Memory B cell (primary cell): ENCODE measurements around the gene PLXNA1.
A peak's percentile ranks its signal among the peaks of the same experiment; 100 is the strongest.

Experiments
- ATAC-seq: fragments of 150-1000 bp; cut with Tn5 transposase; 2 replicates; pipeline ENCODE4 v1.10.0; 2021; ENCODE audit warnings: low read depth, mild to moderate bottlenecking, moderate library complexity
- DNase-seq, 2 donors: peaks; one replicate each; pipeline ENCODE4 v3.0.0; 2022; ENCODE audit warnings: low spot score in 2 of 2
- H3K27ac Mint-ChIP-seq: one replicate; pipeline ENCODE4 v1.8.0; 2022; ENCODE audit warnings: mild to moderate bottlenecking, moderate library complexity, mixed read lengths
- H3K27me3 Mint-ChIP-seq: one replicate; pipeline ENCODE4 v1.8.0; 2022; ENCODE audit warnings: mixed read lengths
- H3K36me3 Mint-ChIP-seq: one replicate; pipeline ENCODE4 v1.8.0; 2022; ENCODE audit warnings: mild to moderate bottlenecking, mixed read lengths
- H3K4me1 Mint-ChIP-seq: one replicate; pipeline ENCODE4 v1.8.0; 2022; ENCODE audit warnings: mixed read lengths
- H3K4me3 Mint-ChIP-seq: one replicate; pipeline ENCODE4 v1.8.0; 2022; ENCODE audit warnings: mild to moderate bottlenecking, moderate library complexity, mixed read lengths
- H3K9me3 Mint-ChIP-seq: one replicate; pipeline ENCODE4 v1.8.0; 2022; ENCODE audit warnings: mixed read lengths

Gene PLXNA1

DNA sequence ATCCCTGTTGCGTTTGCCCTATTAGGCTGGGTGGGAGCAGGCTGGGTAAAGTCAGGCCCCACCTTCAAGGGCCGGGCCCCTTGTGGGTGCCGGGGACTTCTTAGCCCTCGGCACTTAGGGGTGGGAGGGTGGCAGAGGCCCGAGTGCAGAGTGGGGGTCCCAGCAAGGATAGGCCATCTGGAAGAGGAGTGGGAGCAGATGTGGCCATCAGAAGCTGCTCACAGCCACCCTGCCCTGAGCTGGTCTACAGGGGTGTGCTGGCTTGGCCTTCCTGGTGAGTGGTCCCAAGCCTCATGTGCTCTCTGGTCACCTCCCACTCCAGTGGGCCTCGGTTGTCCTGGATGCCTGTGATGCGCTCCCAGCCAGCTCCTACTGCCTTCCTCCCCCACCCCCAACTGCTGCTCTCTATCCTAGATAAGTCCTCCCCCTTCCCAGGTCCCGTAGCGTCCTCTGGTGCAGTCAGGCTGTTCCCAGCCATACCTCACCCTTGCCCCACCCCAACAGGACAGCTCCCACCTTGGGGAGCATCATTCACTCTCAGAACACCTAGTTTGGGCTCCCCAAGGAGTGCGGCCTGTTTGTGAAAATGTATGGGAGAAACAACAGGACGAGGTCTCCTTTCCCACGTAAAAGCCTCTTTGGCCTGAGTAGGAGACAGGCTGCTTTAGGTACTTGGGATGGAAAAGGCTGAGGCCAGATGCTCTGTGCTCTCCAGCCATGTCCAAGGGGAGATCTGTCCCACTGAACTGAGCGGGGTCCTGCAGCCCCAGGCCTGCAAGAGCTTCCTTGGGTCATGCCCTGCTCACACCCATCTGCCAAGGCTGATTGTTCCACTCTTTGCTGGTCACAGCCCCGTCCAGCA is 24.9 kb upstream of the PLXNA1 start:
- Mint-ChIP-seq H3K4me3 (no peak overlapping the region), H3K27me3 (no peaks in the 10 kb centered on the region), H3K9me3 (no peaks in the 10 kb centered on the region), H3K27ac (no peak overlapping the region), H3K36me3 (peaks cover 19% of the 10 kb centered on the region), H3K4me1 (peaks cover 9% of the 10 kb centered on the region)
- ATAC-seq (no peak), DNase-seq (no peak)

DNA sequence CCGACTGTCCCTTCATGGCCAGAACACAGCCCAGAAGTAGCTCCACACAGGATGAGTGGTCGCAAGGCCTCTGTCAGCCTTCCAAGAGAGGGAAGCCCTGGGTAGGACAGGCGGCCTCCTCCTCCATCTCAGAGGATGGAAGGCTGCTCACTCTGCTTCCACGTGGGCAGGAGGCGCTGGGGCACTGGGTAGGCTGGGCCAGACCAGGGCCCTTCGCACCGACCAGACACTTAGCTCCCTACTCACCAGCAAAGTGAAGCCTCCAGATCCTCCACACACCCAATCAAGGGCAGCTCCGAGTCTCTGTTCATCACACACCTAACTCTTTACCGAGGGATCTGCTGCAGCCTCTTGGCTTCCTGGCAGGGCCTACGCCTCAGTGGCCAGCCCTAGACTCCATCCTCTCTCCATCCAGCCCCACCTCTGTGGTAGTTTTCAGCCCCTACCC is 24.3 kb upstream of the PLXNA1 start:
- Mint-ChIP-seq H3K27me3 (no peaks in the 10 kb centered on the region), H3K36me3 (peaks cover 19% of the 10 kb centered on the region)

DNA sequence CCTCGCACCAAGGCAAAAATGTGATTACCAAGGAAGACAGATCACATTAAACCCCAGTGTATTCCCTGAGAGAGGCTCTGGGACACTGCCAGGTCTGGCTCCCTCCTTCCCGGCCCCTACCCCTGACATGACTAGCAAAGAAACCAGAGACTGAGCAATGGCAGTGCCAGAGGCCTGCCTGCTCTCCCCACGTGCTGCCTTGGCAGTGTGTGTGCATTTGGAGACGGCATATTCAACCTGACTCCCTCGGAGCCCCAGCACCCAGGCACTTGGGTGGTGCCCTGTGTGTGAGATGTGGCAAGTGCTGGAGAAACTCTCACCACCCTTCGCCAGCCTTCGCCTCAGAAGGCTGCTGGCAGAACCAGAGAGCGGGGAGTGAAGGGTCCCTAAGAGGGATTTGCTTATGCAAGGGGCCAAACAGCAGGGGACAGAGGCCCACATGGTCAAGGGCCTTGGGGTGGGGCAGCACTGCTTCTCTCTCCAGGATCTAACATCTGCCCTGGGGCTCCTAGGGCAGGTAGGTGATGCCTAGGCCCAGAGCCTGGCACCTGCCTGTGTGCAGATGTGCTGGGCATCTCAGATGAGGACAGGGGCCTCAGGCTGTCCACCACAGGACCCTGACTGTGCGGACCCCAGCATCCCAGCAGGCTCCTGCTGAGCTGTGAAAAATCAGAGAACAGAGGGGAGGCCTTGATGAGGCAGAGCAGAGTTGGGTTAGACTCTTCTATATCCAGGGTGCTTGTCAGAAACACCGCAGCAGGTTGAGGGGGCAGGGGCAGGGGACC is 23.6 kb upstream of the PLXNA1 start:
- ATAC-seq, result no peak
- Mint-ChIP-seq H3K9me3 (no peaks in the 10 kb centered on the region), H3K36me3 (peaks cover 19% of the 10 kb centered on the region), H3K4me3 (no peak overlapping the region), H3K27ac (no peak overlapping the region), H3K4me1 (peaks cover 6% of the 10 kb centered on the region), H3K27me3 (no peaks in the 10 kb centered on the region)
- no peak for DNase-seq

More for the DNA sequence above, 24.3 kb upstream of the PLXNA1 start:
- no peak overlapping the region for H3K27ac Mint-ChIP-seq
- DNase-seq, result no peak
- no peaks in the 10 kb centered on the region for H3K9me3 Mint-ChIP-seq
- peaks cover 9% of the 10 kb centered on the region for H3K4me1 Mint-ChIP-seq
- no peak overlapping the region for H3K4me3 Mint-ChIP-seq
- ATAC-seq, result no peak

DNA sequence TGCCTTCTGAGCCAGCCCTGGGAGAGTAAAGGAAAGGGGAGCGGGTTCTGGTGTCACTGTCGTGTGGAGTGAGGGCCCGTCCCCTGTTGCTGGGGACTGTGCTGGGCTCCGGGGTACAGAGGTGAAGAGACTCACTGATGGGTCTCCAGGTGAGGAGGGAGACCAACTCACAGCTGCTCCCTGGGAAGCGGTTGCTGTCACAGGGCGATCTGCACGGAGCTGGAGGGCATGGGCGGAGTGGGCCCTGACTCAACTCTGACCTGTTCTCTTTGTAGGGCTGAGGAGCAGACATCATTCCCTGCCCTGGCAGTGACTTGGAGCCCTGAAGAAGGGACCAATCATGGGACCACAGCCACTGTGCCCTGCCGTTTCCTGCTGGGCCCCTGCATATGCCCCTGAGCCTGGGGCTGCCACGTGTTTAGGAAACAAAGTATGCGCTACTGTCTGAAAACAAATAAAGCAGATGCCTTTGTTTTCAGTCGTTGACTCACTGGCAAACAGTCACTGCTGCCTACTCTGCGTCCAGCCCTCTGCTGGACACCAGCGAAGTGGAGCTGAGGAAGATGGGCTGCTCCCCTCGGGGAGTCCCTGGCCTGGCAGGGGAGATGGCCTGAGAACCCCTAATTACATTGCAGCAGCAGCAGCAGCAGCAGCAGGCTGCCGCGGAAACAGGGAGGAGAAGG is 22.9 kb upstream of the PLXNA1 start:
- no peak for ATAC-seq

DNA sequence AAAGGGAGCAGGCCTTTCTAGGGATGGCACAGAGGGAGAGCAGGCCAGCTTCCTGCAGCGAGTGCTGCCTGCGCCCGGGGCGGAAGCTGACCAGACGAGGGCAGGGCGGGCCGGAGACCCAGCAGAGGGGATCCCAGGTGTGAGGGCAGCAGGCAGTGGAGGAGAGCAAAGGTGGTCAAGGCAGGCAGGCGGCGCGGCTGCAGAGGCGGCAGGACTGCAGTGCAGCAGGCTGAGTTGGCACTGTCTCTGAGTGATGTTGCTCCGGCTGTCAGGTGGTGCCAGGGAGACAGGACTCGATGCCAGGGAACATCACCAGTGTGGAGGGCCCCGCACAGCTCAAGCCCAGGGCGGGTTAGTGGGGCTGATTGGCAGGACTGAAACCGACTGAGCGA is 22.3 kb upstream of the PLXNA1 start:
- DNase-seq (no peak), ATAC-seq (no peak)
- Mint-ChIP-seq H3K9me3 (no peaks in the 10 kb centered on the region), H3K36me3 (peaks cover 19% of the 10 kb centered on the region), H3K27me3 (peaks cover 1% of the 10 kb centered on the region), H3K27ac (no peak overlapping the region), H3K4me1 (peaks cover 3% of the 10 kb centered on the region), H3K4me3 (no peak overlapping the region)

More for the DNA sequence above, 22.9 kb upstream of the PLXNA1 start:
- Mint-ChIP-seq H3K27ac (no peak overlapping the region), H3K36me3 (peaks cover 19% of the 10 kb centered on the region), H3K27me3 (peaks cover 1% of the 10 kb centered on the region), H3K4me3 (no peak overlapping the region), H3K4me1 (peaks cover 3% of the 10 kb centered on the region), H3K9me3 (no peaks in the 10 kb centered on the region)
- no peak for DNase-seq

DNA sequence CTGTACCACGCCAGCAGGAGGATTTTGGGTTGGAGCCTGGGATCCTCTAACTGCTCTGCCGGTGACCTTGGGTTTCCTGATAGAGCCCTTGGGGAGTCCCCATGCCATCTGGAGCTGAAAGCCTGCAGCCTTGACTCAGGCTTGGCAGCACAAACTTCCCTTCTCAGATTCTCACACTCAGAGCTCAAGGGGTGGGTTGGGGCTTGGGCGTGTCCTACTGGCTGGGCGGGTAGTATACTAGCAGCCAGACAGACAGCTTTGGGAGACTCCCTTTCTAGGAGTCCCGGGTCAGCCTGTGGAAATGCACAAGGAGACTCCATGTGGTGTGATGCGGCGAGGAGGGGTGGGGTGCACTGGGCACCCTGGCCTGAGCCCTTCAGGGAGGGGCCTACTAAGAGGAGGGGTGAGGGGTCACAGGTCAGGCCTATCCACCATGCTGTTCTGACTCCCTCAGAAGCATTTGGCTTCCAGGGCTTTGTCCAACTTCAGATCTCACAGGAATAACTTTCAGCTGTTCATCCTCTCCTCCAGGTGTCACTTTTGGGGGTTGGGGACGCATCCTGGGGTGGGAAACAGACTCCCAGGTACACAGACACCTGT is 21.6 kb upstream of the PLXNA1 start:
- Mint-ChIP-seq H3K9me3 (no peaks in the 10 kb centered on the region), H3K4me3 (no peak overlapping the region), H3K27ac (no peak overlapping the region), H3K36me3 (peaks cover 19% of the 10 kb centered on the region), H3K27me3 (peaks cover 3% of the 10 kb centered on the region), H3K4me1 (peaks cover 3% of the 10 kb centered on the region)
- DNase-seq (no peak), ATAC-seq (peak; percentile 34)

DNA sequence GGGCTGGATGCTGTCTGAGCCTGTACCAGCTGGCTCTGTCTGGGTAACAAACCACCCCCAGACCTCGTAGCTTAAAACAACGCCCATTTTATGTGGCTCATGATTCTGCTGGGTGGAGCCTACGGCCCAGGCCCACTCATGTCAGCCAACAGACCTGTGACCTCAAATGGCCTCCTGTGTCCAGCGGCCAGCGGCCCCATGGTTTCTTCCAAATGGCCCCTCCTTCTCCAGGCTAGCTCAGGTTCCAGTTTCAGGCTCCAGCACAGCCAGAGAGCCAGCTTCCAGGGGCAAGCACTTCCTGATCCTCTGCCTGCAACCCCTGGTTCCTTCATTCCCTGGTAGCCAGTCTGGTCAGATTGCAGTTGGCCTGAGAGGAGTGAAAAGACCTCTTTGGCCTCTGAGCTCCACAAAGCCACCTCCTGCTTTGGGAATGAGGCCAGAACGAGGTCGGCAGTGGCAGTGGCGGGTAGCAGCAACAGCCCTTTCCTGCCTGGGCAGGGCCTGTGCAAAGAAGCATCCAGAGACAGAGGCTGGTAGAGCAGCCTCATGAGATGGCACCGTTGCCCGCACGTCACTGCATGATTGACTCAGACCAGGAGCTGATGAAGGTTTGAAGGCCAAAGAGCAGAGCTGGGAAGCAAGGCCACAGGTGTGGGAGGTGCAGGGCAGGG is 21.0 kb upstream of the PLXNA1 start:
- peaks cover 3% of the 10 kb centered on the region for H3K4me1 Mint-ChIP-seq
- H3K4me3 Mint-ChIP-seq, result no peak overlapping the region
- ATAC-seq (no peak), DNase-seq (no peak)
- H3K27me3 Mint-ChIP-seq, result peaks cover 3% of the 10 kb centered on the region
- no peaks in the 10 kb centered on the region for H3K9me3 Mint-ChIP-seq
- peaks cover 19% of the 10 kb centered on the region for H3K36me3 Mint-ChIP-seq
- H3K27ac Mint-ChIP-seq, result no peak overlapping the region

DNA sequence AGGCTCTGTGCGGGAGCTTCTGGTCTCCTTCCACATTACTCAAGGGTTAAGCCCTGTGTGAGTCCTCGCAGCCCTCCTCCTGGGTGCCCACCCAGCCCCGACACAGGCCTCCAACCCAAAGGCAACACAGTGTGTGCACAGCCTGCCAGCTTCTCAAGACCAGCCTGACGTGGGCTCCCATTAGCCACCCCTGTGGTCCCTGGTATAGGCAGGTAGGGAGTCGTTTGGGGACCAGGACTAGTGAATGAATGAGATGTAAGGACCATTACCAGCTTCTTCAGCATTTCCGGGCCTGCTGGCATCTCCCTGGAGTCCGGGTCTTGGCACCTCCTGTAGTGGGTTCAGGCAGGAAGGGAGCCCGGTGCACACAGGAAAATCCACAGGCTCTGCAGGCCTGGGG is 20.2 kb upstream of the PLXNA1 start:
- H3K36me3 Mint-ChIP-seq, result peaks cover 19% of the 10 kb centered on the region
- DNase-seq (no peak), ATAC-seq (no peak)
- no peaks in the 10 kb centered on the region for H3K9me3 Mint-ChIP-seq
- no peak overlapping the region for H3K4me3 Mint-ChIP-seq
- peaks cover 5% of the 10 kb centered on the region for H3K27me3 Mint-ChIP-seq
- H3K27ac Mint-ChIP-seq, result no peak overlapping the region
- H3K4me1 Mint-ChIP-seq, result peaks cover 3% of the 10 kb centered on the region

DNA sequence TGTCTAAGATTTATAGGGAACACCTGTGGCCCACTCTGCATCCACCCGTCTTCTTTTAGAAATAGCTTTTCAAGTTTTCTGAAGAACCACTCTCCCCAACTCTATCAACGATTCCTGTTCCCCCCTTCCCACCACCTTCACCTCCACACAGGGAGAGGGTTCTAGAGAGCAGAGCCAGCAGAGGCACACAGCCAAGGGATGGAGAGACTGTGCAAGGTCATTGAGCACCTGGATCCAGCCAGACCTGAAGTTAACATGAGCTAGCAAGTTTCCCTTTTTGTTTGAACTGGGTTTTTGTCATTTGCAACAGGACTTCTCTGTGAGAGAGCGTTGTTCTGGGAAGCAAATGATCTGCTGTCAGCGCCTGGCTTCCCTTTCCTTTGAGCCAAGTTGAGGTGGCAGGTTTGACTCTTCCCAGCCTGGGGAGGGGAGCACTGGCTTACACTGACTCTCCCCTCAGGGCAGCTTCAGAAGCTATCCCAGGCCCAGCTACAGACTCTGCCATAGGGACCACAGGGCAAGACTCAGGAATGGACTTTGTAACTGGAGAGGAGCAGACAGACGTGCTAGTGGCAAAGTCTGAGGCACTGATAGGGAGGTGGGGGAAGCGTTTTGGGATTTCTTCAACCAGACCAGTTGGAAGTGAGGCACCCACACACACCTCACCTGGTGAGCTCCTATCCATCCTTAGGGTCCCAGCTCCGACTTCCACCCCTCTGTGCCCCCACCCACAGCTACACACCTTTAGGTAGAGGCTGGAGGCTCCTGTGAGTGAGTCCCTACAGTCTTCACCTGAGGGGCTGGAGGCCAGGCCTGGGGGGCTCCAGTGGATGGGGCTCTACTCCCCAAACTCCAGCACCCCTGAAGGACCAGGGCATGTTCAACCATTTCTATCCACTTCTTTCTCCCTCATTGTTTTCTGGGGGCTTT is 19.4 kb upstream of the PLXNA1 start:
- DNase-seq (no peak), ATAC-seq (no peak)
- Mint-ChIP-seq H3K27me3 (peaks cover 5% of the 10 kb centered on the region), H3K9me3 (no peaks in the 10 kb centered on the region), H3K36me3 (peaks cover 17% of the 10 kb centered on the region), H3K4me3 (no peak overlapping the region), H3K27ac (no peak overlapping the region), H3K4me1 (peaks cover 3% of the 10 kb centered on the region)

DNA sequence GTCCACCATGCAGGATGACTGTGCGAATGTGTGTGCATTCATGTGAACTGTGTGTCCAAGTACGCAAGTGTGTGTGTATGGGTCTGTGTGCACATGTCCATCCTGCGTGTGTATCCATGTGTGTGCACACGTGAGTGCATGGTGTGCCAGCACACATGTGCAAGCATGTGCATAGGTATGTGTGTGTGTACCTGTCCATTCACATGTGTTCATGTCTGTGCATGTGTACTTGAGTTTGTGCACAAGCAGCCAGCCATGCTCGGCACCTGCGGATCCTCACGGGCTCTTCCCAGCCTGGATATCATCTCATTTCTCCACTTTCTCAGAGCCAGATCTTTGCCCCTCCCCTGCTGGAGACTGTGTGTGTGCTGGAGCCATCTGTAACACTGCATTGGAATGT is 18.7 kb upstream of the PLXNA1 start:
- ATAC-seq (no peak), DNase-seq (no peak)
- H3K27ac Mint-ChIP-seq, result no peak overlapping the region
- no peaks in the 10 kb centered on the region for H3K9me3 Mint-ChIP-seq
- peaks cover 4% of the 10 kb centered on the region for H3K4me1 Mint-ChIP-seq
- H3K27me3 Mint-ChIP-seq, result peaks cover 5% of the 10 kb centered on the region
- H3K4me3 Mint-ChIP-seq, result no peak overlapping the region
- H3K36me3 Mint-ChIP-seq, result peaks cover 12% of the 10 kb centered on the region

DNA sequence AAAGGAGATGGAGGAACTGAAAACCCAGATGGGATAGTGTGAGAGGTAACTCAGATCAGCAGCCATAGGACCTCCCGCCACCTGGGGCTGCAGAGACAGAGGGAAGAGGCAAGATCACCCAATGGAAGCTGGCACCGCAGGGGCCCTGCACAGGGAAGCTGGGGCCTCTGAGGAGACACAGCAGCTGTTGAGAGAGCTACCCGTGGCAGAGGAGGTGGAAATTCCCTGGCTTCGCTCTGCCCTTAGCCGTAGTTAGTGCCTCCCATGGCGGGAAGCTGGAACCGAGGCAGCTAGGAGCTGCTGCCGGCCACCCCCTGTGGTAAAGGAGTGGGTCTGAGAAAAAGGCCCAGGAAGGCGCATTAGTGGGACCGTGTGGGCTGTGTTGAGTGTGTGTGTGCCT is 18.0 kb upstream of the PLXNA1 start:
- Mint-ChIP-seq H3K27me3 (peaks cover 5% of the 10 kb centered on the region), H3K4me1 (peaks cover 5% of the 10 kb centered on the region), H3K36me3 (peaks cover 10% of the 10 kb centered on the region), H3K9me3 (no peaks in the 10 kb centered on the region), H3K27ac (no peak overlapping the region), H3K4me3 (no peak overlapping the region)
- DNase-seq, result no peak
- no peak for ATAC-seq

DNA sequence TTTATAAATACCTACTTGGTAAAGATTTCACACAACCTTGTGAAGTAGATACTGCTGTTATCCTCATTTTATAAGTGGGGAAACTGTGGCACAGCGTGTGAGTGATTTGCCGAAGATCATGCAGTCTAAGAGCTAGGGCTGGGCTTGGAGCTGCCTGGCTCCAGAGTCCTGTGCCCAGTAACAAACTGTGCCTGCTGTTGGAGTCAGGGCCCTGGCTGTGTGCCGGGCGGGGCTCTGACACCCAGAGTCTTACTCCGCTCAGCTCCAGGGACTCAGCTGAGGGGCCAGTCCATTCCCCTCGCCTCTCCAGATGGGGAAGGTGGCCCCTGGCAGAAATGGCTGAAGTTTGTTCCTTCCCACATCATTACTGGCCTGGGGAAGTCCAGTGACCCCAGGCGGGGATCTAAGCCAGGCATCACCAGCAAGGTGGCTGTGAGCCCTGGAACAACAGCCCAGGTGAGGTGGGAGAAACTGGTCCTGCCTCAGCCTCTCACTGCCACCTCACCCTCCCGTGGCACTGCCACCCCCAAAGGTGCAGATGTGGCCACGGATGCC is 17.3 kb upstream of the PLXNA1 start:
- Mint-ChIP-seq H3K4me3 (no peak overlapping the region), H3K36me3 (peaks cover 4% of the 10 kb centered on the region), H3K27me3 (peaks cover 8% of the 10 kb centered on the region), H3K4me1 (peaks cover 2% of the 10 kb centered on the region), H3K27ac (no peak overlapping the region), H3K9me3 (no peaks in the 10 kb centered on the region)
- ATAC-seq (no peak), DNase-seq (no peak)
